ENCODE data around the gene THAP4.

Gene THAP4

DNA sequence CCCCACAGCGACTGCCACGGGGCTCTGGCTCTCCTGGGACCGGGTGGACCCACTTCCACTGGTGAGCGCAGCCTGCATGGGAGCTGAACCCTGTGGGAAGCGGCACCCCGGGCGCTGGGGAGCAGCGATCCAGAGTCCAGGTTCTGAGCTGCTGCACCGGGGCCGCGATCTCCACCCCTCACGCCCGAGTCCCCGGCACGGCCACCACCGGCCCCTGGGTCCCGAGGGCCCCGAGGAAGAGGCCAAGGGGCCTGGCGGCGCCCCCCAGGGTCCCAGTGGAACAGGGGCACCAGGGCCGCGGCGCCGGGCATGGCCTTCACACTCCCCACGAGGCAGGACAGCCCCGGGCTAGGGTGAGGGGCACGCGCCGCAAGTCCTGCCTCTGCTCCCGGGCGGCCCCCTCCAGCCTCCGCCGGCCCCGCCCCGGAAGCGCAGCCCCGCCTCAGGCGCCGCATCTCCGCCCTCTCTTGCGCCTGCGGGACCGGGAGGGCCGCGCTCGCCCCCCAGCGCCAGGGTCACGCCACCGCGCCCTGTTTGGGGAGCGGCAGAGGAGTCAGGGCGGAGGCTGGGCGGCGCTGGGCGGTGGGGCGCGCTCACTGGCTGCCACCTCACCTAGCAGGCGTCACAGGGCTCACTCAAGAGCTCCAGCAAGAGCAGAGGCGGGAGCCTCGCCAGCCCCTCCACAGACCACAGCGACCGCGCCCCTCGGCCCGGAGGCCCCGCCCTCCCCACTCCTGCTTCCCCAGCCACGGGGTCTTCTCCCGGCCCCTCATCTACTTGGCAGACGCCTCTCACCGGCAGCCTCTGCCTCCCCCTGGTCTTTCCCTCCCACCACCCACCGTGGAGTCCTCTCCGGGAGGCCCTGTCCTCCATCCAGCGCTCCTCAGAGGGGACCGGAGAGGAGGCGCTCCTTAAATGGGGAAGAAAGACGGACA is 26.8 kb downstream of the THAP4 start:
- TF ChIP-seq CTCF (IDR thresholded peaks at IDR 0.05; ENCODE audit: insufficient read depth, missing control alignments) = no peak
- DNase-seq (ENCODE audit: insufficient read length, low spot score) = peak; percentile 77
- no peak for FAIRE-seq

DNA sequence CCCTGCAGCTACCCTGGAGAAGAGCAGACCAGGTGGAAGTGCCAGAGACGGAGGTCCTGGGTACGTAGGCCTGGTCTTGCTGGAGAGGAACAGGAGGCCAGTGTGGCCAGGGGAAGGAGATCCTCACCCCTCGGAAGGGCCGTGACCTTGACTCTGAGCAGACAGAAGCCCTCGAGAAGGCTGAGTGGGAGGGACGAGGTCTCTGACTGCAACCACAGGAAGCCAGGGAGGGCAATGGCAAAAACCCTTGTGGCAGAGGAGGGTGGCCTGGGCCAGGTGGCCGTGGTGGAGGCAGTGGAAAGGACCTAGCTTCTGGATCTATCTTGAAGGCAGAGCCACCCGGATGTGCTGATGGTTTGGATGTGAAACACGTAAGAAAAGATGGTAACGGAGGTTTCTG is 28.1 kb downstream of the THAP4 start:
- TF ChIP-seq CTCF (IDR thresholded peaks at IDR 0.05; ENCODE audit: insufficient read depth, missing control alignments) = no peak
- no peak for FAIRE-seq
- no peak for DNase-seq (ENCODE audit: insufficient read length, low spot score)

GRCh38 chr2:241607162-241607885 is 29.6 kb downstream of the THAP4 start:
- FAIRE-seq = no peak
- no peak for DNase-seq (ENCODE audit: insufficient read length, low spot score)
- TF ChIP-seq CTCF (IDR thresholded peaks at IDR 0.05; ENCODE audit: insufficient read depth, missing control alignments) = no peak

DNA sequence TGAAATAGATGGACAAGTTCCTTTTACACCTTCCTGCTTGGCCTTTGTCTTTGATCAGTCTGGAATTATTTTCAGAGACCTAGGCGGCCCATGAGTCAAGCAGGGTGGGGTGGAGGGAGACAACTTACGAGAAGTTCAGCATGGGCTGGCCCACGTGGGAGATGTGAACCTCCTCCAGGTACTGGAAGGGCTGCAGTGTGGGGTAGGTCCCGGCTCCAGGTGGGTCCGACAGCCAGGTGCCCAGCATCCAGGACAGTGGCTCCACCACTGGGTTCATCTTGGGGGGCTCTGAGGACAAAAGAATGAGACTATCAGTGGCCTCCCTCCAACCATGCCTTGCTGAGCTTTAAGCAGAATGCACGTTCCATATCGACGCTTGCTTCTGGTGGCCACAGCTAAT is 30.8 kb downstream of the THAP4 start:
- DNase-seq (ENCODE audit: insufficient read length, low spot score) (no peak), FAIRE-seq (no peak)
- TF ChIP-seq CTCF (IDR thresholded peaks at IDR 0.05; ENCODE audit: insufficient read depth, missing control alignments) = no peak

- FAIRE-seq = no peak
- no peak for DNase-seq (ENCODE audit: insufficient read length, low spot score)
- no peak for TF ChIP-seq CTCF (IDR thresholded peaks at IDR 0.05; ENCODE audit: insufficient read depth, missing control alignments)
Measured at GRCh38 chr2:241603686-241604085, 33.3 kb downstream of the THAP4 start.

DNA sequence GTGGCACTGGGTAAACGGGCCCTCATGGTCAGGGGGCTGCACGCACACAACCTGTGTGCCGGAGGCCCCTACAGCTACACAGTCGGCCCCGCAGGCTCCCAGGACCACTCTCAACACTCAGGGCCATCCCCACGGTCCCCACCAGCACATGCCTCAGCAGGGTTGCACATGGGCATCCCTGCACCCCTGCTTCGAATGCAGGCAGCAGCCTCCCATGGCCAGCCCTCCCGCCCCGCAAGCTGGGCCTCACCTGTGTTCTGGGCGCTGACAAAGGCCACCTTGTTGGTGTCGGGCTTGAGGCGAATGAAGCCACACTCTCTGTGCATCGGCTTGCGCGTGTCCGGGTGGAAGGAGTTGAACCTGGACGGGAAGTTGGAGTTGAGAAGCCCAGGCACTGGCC is 34.2 kb downstream of the THAP4 start:
- DNase-seq (ENCODE audit: insufficient read length, low spot score) (no peak), FAIRE-seq (no peak)
- no peak for TF ChIP-seq CTCF (IDR thresholded peaks at IDR 0.05; ENCODE audit: insufficient read depth, missing control alignments)

DNA sequence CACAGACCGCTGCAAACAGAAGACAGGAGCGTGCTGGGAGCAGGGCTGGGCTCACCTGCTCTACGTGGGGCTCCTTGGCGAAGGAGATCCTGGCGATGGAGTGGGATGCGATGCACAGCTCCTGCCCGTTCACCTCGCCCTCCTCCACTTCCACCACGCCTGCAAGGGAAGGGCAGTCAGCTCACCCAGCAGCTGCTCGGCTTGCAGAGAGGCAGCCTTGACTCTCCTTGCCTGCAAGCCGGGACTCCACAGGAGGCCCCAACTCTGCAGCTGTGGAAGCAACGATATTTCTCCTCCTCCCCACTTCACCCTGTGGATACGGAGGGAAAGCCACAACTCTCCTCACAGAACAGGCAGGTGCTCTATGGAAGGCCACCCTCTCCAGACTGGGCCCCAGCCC is 35.1 kb downstream of the THAP4 start:
- FAIRE-seq (no peak), DNase-seq (ENCODE audit: insufficient read length, low spot score) (no peak)
- TF ChIP-seq CTCF (IDR thresholded peaks at IDR 0.05; ENCODE audit: insufficient read depth, missing control alignments) = no peak
